GM12878 (cell line): ENCODE measurements around the gene EGR4. TPM values are rescaled to one million over a fixed set of nuclear protein-coding genes. Genes with fewer than 3 reads are reported as not detected.

Experiments used
- ATAC-seq: fragments of 200-7000 bp; cut with Tn5 transposase; 3 replicates; pipeline ENCODE4 v1.9.1; 2020; ENCODE audit warnings: mild to moderate bottlenecking, moderate library complexity
- BruUV-seq: library from RNA; stranded (reverse); fragments of 400-500 nt; replicated peaks from 2 replicates; lab custom pipeline; 2021; lab: Mats Ljungman, UMichigan
- CTCF ChIA-PET: fragments of 300-600 bp; sonication (Branson Sonifier 250); formaldehyde crosslinking; extraction: SDS; loops from one replicate; lab custom pipeline; 2021; ENCODE audit warnings: inconsistent platforms; lab: Yijun Ruan, JAX
- POLR2A ChIA-PET: fragments of 350-600 bp; formaldehyde crosslinking; extraction: SDS; loops from one replicate; lab custom pipeline; 2021; ENCODE audit warnings: inconsistent platforms; lab: Charles Lee
- RAD21 ChIA-PET: fragments of 300-600 bp; sonication (Branson Sonifier 250); formaldehyde crosslinking; loops from one replicate; lab custom pipeline; 2023; ENCODE audit warnings: antibody characterized with exemption; ENCODE audit not compliant: unreplicated experiment; lab: Charles Lee
- SMC1A ChIA-PET: fragments of 300-600 bp; sonication (Branson Sonifier 250); formaldehyde crosslinking; loops from one replicate; lab custom pipeline; 2023; ENCODE audit not compliant: unreplicated experiment, uncharacterized antibody; lab: Charles Lee
- DNase-seq: peaks from one replicate; pipeline ENCODE4 v3.0.0-alpha.2; 2011; ENCODE audit warnings: low read depth, low spot score
- FAIRE-seq: peaks from 3 replicates; lab custom pipeline; 2011; peaks lifted over from hg19 to GRCh38; lab: Jason Lieb, UNC
- H2AFZ ChIP-seq: 2 replicates; pipeline ENCODE4 v1.6.0; 2011; ENCODE audit warnings: low read depth, low read length, control low read depth; ENCODE audit not compliant: control insufficient read depth
- H3K27ac ChIP-seq: 2 replicates; pipeline ENCODE4 v1.5.1; 2011; ENCODE audit warnings: control low read depth; ENCODE audit not compliant: control insufficient read depth, insufficient read depth
- H3K27me3 ChIP-seq, 2 experiments: replicated peaks in 1 of 2; 2 replicates each; pipeline versions ENCODE4 v1.6.0 to v1.6.1; 2011; ENCODE audit warnings: low read length in 1 of 2; ENCODE audit not compliant: control insufficient read depth in 2 of 2, insufficient read depth in 2 of 2
- H3K36me3 ChIP-seq, 2 experiments: 2 replicates each; pipeline ENCODE4 v1.5.1; 2011; ENCODE audit warnings: low read length in 1 of 2; ENCODE audit not compliant: control insufficient read depth in 2 of 2, insufficient read depth in 2 of 2
- H3K4me1 ChIP-seq: 2 replicates; pipeline ENCODE4 v1.6.1; 2011; ENCODE audit warnings: mild to moderate bottlenecking, low read length, moderate library complexity, mixed read lengths; ENCODE audit not compliant: control insufficient read depth, insufficient read depth
- H3K4me2 ChIP-seq: 2 replicates; pipeline ENCODE4 v1.6.0; 2011; ENCODE audit warnings: control low read depth; ENCODE audit not compliant: control insufficient read depth, insufficient read depth
- H3K4me3 ChIP-seq: fragments of 200-600 bp; sonication (generic); 2 replicates; pipeline ENCODE4 v1.5.1; 2016
- H3K79me2 ChIP-seq: 2 replicates; pipeline ENCODE4 v1.6.0; 2011; ENCODE audit warnings: low read length; ENCODE audit not compliant: control insufficient read depth, insufficient read depth
- H3K9ac ChIP-seq: 2 replicates; pipeline ENCODE4 v1.8.0; 2011; ENCODE audit warnings: low read length, control low read depth, mixed read lengths; ENCODE audit not compliant: control insufficient read depth, insufficient read depth
- H3K9me3 ChIP-seq: replicated peaks from 3 replicates; pipeline ENCODE4 v1.5.1; 2011; ENCODE audit warnings: mild to moderate bottlenecking, low read length; ENCODE audit not compliant: control insufficient read depth, insufficient read depth
- H4K20me1 ChIP-seq: 2 replicates; pipeline ENCODE4 v1.6.0; 2011; ENCODE audit not compliant: control insufficient read depth, insufficient read depth
- BCL11A ChIP-seq: IDR thresholded peaks from 2 replicates; pipeline ENCODE4 v1.6.1; 2011; ENCODE audit warnings: low read depth, low read length
- CBX5 ChIP-seq: sonication (generic); IDR thresholded peaks from 2 replicates; pipeline ENCODE4 v1.6.1; 2016; ENCODE audit warnings: low read depth, moderate library complexity, mild to moderate bottlenecking, inconsistent platforms
- CEBPB ChIP-seq, 2 experiments: fragments of 150-350 bp in 1 of 2; IDR thresholded peaks; 2 replicates each; pipeline ENCODE4 v1.6.1; 2012 to 2014; ENCODE audit warnings: low read depth in 2 of 2, low read length in 2 of 2, borderline replicate concordance in 1 of 2, inconsistent platforms in 1 of 2
- CHD2 ChIP-seq: IDR thresholded peaks from 2 replicates; pipeline ENCODE4 v1.6.1; 2011; ENCODE audit warnings: low read depth, low read length, improper control_type of control experiment, borderline replicate concordance
- DPF2 ChIP-seq: fragments of 450-650 bp; IDR thresholded peaks from 2 replicates; pipeline ENCODE4 v1.6.1; 2017; ENCODE audit warnings: mild to moderate bottlenecking
- E4F1 ChIP-seq: fragments of 450-650 bp; IDR thresholded peaks from 2 replicates; pipeline ENCODE4 v1.6.1; 2018; ENCODE audit warnings: borderline replicate concordance, mild to moderate bottlenecking; ENCODE audit not compliant: partially characterized antibody
- HCFC1 ChIP-seq: fragments of 150-350 bp; IDR thresholded peaks from 2 replicates; pipeline ENCODE4 v1.6.1; 2014; ENCODE audit warnings: low read length
- IKZF1 ChIP-seq: fragments of 450-650 bp; conservative IDR thresholded peaks from 2 replicates; pipeline ENCODE4 v1.6.1; 2017; ENCODE audit warnings: antibody characterized with exemption, mild to moderate bottlenecking
- MTA2 ChIP-seq: fragments of 450-650 bp; IDR thresholded peaks from 2 replicates; pipeline ENCODE4 v1.6.1; 2016; ENCODE audit warnings: low read depth, mild to moderate bottlenecking, moderate library complexity
- NBN ChIP-seq: fragments of 450-650 bp; IDR thresholded peaks from 2 replicates; pipeline ENCODE4 v1.6.1; 2016
- POLR2A ChIP-seq: IDR thresholded peaks from 2 replicates; pipeline ENCODE4 v1.6.1; 2011; ENCODE audit warnings: low read depth, mild to moderate bottlenecking, low read length
- RUNX3 ChIP-seq: IDR thresholded peaks from 2 replicates; pipeline ENCODE4 v1.6.1; 2012; ENCODE audit warnings: low read length, inconsistent platforms
- SIX5 ChIP-seq: IDR thresholded peaks from 2 replicates; pipeline ENCODE4 v1.6.1; 2011; ENCODE audit warnings: mild to moderate bottlenecking, low read depth, low read length, moderate library complexity; ENCODE audit not compliant: severe bottlenecking
- TCF12 ChIP-seq: IDR thresholded peaks from 2 replicates; pipeline ENCODE4 v1.6.1; 2011; ENCODE audit warnings: low read depth, mild to moderate bottlenecking, low read length
- YY1 ChIP-seq: IDR thresholded peaks from 2 replicates; pipeline ENCODE4 v1.6.1; 2011; ENCODE audit warnings: low read depth, mild to moderate bottlenecking, low read length
- ZNF207 ChIP-seq: fragments of 450-650 bp; IDR thresholded peaks from 2 replicates; pipeline ENCODE4 v1.6.1; 2014; ENCODE audit warnings: antibody characterized with exemption, mild to moderate bottlenecking, borderline replicate concordance
- ZNF592 ChIP-seq: fragments of 450-650 bp; IDR thresholded peaks from 2 replicates; pipeline ENCODE4 v1.6.1; 2017; ENCODE audit warnings: mild to moderate bottlenecking, moderate library complexity
- WGBS: methylation state at CpG from one replicate; pipeline ENCODE4 v1.1.6; 2016; ENCODE audit warnings: low lambda C conversion rate; ENCODE audit not compliant: insufficient replicate concordance, insufficient coverage; ENCODE audit errors: missing lambda C conversion rate; 5-methylcytosine and 5-hydroxymethylcytosine counted together
- in situ Hi-C: fragments of 300-500 bp; cut with MboI; formaldehyde crosslinking; loops from 9 replicates; pipeline ENCODE4 v1.14.3; 2018; ENCODE audit warnings: mixed read lengths
- intact Hi-C: fragments of 100-400 bp; cut with micrococcal nuclease; formaldehyde crosslinking; loops from one replicate; pipeline ENCODE4 v1.14.2; 2022; ENCODE audit not compliant: unreplicated experiment
- polyA plus RNA-seq, 11 experiments: library from polyadenylated mRNA; depleted of rRNA in 4 of 11; unstranded in 6 of 11; stranded (reverse) in 5 of 11; fragments of >200 nt; fragmentation: Nextera tagmentation in 4 of 11; fragmentation: Illumina TruSeq in 1 of 11; extraction: Ambion mirVana in 4 of 11; extraction: Trizol in 1 of 11; gene quantifications; 1 replicate in 1 of 11; 2 replicates in 10 of 11; pipeline versions ENCODE4 v1.2.1 to v1.2.3, GENCODE V29; 2011 to 2016; ENCODE audit warnings: inconsistent platforms in 2 of 11, missing spikeins in 2 of 11, low read depth in 1 of 11
- total RNA-seq, 4 experiments: library from RNA; depleted of rRNA in 3 of 4; stranded (reverse); fragments of >200 nt in 3 of 4; fragmentation: Illumina TruSeq in 1 of 4; extraction: Trizol in 1 of 4; gene quantifications; 2 replicates each; pipeline versions ENCODE4 v1.2.1 to v1.2.3, GENCODE V29; 2013 to 2021
- TF ChIP-seq, protein P1 (sequence below): IDR thresholded peaks from 2 replicates; pipeline ENCODE4 v1.6.1; 2012; ENCODE audit warnings: low read depth, low read length, improper control_type of control experiment

The EGR4 gene
- total and polyA plus RNA-seq, 10 of the 15 experiments (the other 5 are each of a cell fraction or from before 2014, with no cell fraction given), result 0.07 TPM; not detected in 9

DNA sequence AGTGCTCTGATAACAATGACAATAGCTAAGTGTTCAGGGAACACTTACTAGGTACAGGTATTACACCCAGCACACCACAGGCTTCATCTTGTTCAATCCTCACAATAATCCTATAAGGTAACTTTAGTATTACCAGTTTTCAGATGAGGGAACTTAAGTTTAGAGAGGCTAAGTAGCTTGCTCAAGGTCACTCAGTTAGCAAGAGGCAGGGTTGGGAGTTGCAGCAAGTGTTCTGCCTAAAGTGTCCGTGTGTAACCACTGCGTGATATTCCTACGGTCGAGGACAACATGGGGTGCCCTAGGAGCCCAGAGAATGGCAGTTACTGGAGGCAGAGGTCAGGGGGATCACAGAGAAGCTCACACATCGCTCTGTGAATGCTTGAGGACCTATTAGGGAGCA, 30.2 kb upstream of the EGR4 start:
- no peak for TF ChIP-seq DPF2
- no peak for TF ChIP-seq IKZF1
- TF ChIP-seq RUNX3, result no peak
- TF ChIP-seq CBX5, result no peak
- no peak for TF ChIP-seq HCFC1
- TF ChIP-seq NBN, result no peak
- no peak for TF ChIP-seq E4F1
- TF ChIP-seq, protein P1, sequence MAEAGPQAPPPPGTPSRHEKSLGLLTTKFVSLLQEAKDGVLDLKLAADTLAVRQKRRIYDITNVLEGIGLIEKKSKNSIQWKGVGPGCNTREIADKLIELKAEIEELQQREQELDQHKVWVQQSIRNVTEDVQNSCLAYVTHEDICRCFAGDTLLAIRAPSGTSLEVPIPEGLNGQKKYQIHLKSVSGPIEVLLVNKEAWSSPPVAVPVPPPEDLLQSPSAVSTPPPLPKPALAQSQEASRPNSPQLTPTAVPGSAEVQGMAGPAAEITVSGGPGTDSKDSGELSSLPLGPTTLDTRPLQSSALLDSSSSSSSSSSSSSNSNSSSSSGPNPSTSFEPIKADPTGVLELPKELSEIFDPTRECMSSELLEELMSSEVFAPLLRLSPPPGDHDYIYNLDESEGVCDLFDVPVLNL, result no peak
- TF ChIP-seq ZNF592, result no peak
- TF ChIP-seq POLR2A, result no peak
- TF ChIP-seq CEBPB (IDR thresholded peaks at IDR 0.05; ENCODE audit: borderline replicate concordance in 1 of 2, low read depth in 2 of 2, low read length in 2 of 2), result no peak
- TF ChIP-seq TCF12, result no peak
- TF ChIP-seq YY1, result no peak
- no peak for TF ChIP-seq SIX5
- no peak for TF ChIP-seq CHD2
- no peak for TF ChIP-seq ZNF207
- TF ChIP-seq BCL11A, result no peak
- no peak for TF ChIP-seq MTA2
- TF ChIP-seq, all 136 proteins: peak for 0
- POLR2A ChIA-PET, result no interaction called here
- Histone ChIP-seq H3K4me1 (no peaks in the 10 kb centered on the region), H4K20me1 (no peaks in the 10 kb centered on the region), H3K9ac (no peak overlapping the region), H3K36me3 (no peaks in the 10 kb centered on the region), H3K4me2 (no peak overlapping the region), H3K27me3 (no peaks in the 10 kb centered on the region; a peak in 1 of 4 replicates), H3K4me3 (no peak overlapping the region), H3K9me3 (no peaks in the 10 kb centered on the region), H3K79me2 (no peaks in the 10 kb centered on the region), H2AFZ (no peak overlapping the region), H3K27ac (no peak overlapping the region)
- ATAC-seq, result no peak
- SMC1A ChIA-PET, result interaction anchor here (1.2 to 1.5 kb wide), 2 partner anchors 12 to 41 kb away, joined by 3 to 6 read pairs; no protein-coding TSS in a partner anchor
- no peak for DNase-seq
- intact Hi-C loops, result no loop called here
- in situ Hi-C loops, result no loop called here
- CTCF ChIA-PET, result no interaction called here
- FAIRE-seq, result no peak
- RAD21 ChIA-PET, result no interaction called here
- 28% methylated on average over 5 of the region's 5 CpGs for WGBS
- no TSS peak for BruUV-seq
